Ectodermal cell (in vitro differentiated cells): ENCODE data around the gene UMAD1.

Experiments used
- H3K27ac ChIP-seq: 2 replicates; pipeline ENCODE4 v1.7.0; 2013; ENCODE audit warnings: mild to moderate bottlenecking, low read depth, low read length; ENCODE audit not compliant: insufficient read depth, poor library complexity, severe bottlenecking
- H3K27me3 ChIP-seq: 2 replicates; pipeline ENCODE4 v1.7.0; 2013; ENCODE audit warnings: mild to moderate bottlenecking, low read length; ENCODE audit not compliant: insufficient read depth, control insufficient read depth, poor library complexity, severe bottlenecking
- H3K36me3 ChIP-seq: one replicate; pipeline ENCODE4 v1.7.0; 2013; ENCODE audit warnings: low read length; ENCODE audit not compliant: control insufficient read depth, insufficient read depth
- H3K4me1 ChIP-seq: one replicate; pipeline ENCODE4 v1.7.0; 2013; ENCODE audit warnings: low read length; ENCODE audit not compliant: control insufficient read depth, insufficient read depth
- H3K4me3 ChIP-seq: 2 replicates; pipeline ENCODE4 v1.7.0; 2013; ENCODE audit warnings: low read depth, low read length, control low read depth; ENCODE audit not compliant: insufficient read depth
- H3K9me3 ChIP-seq: 2 replicates; pipeline ENCODE4 v1.7.0; 2013; ENCODE audit warnings: mild to moderate bottlenecking, low read length, moderate library complexity; ENCODE audit not compliant: control insufficient read depth
- WGBS, 2 experiments: methylation state at CpG; one replicate each; pipeline ENCODE4 v1.1.7; 2013; ENCODE audit warnings: missing lambda C conversion rate in 2 of 2; 5-methylcytosine and 5-hydroxymethylcytosine counted together

UMAD1 gene

GRCh38 chr7:7687800-7688199 lies 47.2 kb downstream of the UMAD1 start:
- no peaks in the 10 kb centered on the region for H3K27me3 ChIP-seq
- no peaks in the 10 kb centered on the region for H3K36me3 ChIP-seq
- H3K4me3 ChIP-seq = no peak overlapping the region
- H3K4me1 ChIP-seq = peaks cover 2% of the 10 kb centered on the region
- no peaks in the 10 kb centered on the region for H3K9me3 ChIP-seq
- 89 to 100% methylated on average over 1 of the region's 1 CpG for WGBS, 2 experiments
- H3K27ac ChIP-seq = no peak overlapping the region

DNA sequence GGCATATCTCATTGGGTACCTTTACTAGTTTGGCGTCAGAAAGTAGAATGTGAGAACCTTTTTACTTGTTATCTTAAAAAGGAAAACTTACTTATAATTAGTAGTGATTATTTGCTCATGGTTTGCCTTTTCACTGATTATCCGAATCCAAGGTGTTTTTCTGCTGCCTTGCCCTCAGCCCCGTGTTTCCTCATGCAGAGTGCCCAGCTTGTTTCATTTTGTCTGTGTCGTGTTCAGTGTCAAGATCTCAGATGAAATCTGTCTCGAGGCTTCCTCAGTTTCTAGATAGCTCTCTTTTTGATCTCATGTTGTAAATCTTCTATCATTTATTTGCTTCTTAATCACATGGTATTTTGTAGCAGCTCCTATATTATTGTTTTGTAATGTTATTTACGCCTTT lies 47.8 kb downstream of the UMAD1 start:
- Histone ChIP-seq H3K4me1 (peaks cover 2% of the 10 kb centered on the region), H3K27ac (no peak overlapping the region), H3K9me3 (no peaks in the 10 kb centered on the region), H3K27me3 (no peaks in the 10 kb centered on the region), H3K36me3 (no peaks in the 10 kb centered on the region), H3K4me3 (no peak overlapping the region)
- 75 to 82% methylated on average over 5 to 6 of the region's 6 CpGs for WGBS, 2 experiments

GRCh38 chr7:7688956-7689355 lies 48.4 kb downstream of the UMAD1 start:
- H3K4me1 ChIP-seq = peaks cover 2% of the 10 kb centered on the region
- no peaks in the 10 kb centered on the region for H3K9me3 ChIP-seq
- H3K4me3 ChIP-seq = no peak overlapping the region
- no peaks in the 10 kb centered on the region for H3K27me3 ChIP-seq
- no peaks in the 10 kb centered on the region for H3K36me3 ChIP-seq
- H3K27ac ChIP-seq = no peak overlapping the region
- WGBS, 2 experiments = 87 to 90% methylated on average over 4 of the region's 4 CpGs

DNA sequence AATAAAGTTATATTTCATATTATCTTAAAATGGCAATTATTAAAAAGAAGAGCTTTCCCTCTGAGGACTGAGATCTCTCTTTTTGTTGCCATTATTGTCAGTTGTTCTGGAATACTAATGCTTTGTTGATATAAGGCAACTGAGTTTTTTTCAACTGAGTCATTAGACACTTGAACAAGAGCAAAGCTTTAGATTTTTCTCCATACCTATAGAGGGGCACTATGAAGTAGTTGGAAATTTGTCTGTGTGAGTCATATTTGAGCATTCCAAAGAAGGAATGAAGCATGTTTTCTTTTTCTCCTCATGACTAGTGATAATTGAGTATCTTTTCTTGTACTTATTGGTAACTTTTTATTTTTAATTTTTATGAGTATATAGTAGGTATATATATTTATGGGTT lies 53.3 kb downstream of the UMAD1 start:
- Histone ChIP-seq H3K36me3 (no peaks in the 10 kb centered on the region), H3K27ac (no peak overlapping the region), H3K27me3 (no peaks in the 10 kb centered on the region), H3K4me1 (peaks cover 2% of the 10 kb centered on the region), H3K9me3 (no peaks in the 10 kb centered on the region), H3K4me3 (no peak overlapping the region)

GRCh38 chr7:7694542-7694941 lies 54.0 kb downstream of the UMAD1 start:
- Histone ChIP-seq H3K27ac (no peak overlapping the region), H3K36me3 (no peaks in the 10 kb centered on the region), H3K27me3 (no peaks in the 10 kb centered on the region), H3K4me3 (no peak overlapping the region), H3K4me1 (no peaks in the 10 kb centered on the region), H3K9me3 (no peaks in the 10 kb centered on the region)
- 97 to 100% methylated on average over 3 of the region's 3 CpGs for WGBS, 2 experiments

GRCh38 chr7:7695111-7695817 lies 54.7 kb downstream of the UMAD1 start:
- H3K27me3 ChIP-seq = no peaks in the 10 kb centered on the region
- H3K27ac ChIP-seq = no peak overlapping the region
- no peaks in the 10 kb centered on the region for H3K4me1 ChIP-seq
- 94 to 95% methylated on average over 5 of the region's 5 CpGs for WGBS, 2 experiments
- H3K36me3 ChIP-seq = no peaks in the 10 kb centered on the region
- H3K9me3 ChIP-seq = no peaks in the 10 kb centered on the region
- no peak overlapping the region for H3K4me3 ChIP-seq

- H3K27ac ChIP-seq = no peak overlapping the region
- H3K4me3 ChIP-seq = no peak overlapping the region
- H3K36me3 ChIP-seq = no peaks in the 10 kb centered on the region
- H3K27me3 ChIP-seq = no peaks in the 10 kb centered on the region
- no peaks in the 10 kb centered on the region for H3K9me3 ChIP-seq
- no peaks in the 10 kb centered on the region for H3K4me1 ChIP-seq
- WGBS, 2 experiments = 93% methylated on average over 2 to 3 of the region's 3 CpGs
These were observed 56.0 kb downstream of the UMAD1 start for GRCh38 chr7:7696458-7697119.

- Histone ChIP-seq H3K27me3 (no peaks in the 10 kb centered on the region), H3K9me3 (no peaks in the 10 kb centered on the region), H3K27ac (no peak overlapping the region), H3K36me3 (no peaks in the 10 kb centered on the region), H3K4me3 (no peak overlapping the region), H3K4me1 (no peaks in the 10 kb centered on the region)
- WGBS, 2 experiments = 86 to 100% methylated on average over 2 of the region's 2 CpGs
These were observed 58.4 kb downstream of the UMAD1 start for GRCh38 chr7:7698930-7699329.

- H3K27me3 ChIP-seq = no peaks in the 10 kb centered on the region
- no peak overlapping the region for H3K4me3 ChIP-seq
- no peaks in the 10 kb centered on the region for H3K4me1 ChIP-seq
- H3K27ac ChIP-seq = no peak overlapping the region
- no peaks in the 10 kb centered on the region for H3K9me3 ChIP-seq
- no peaks in the 10 kb centered on the region for H3K36me3 ChIP-seq
These were observed 58.8 kb downstream of the UMAD1 start for GRCh38 chr7:7699380-7699779.

- H3K27ac ChIP-seq = no peak overlapping the region
- H3K4me3 ChIP-seq = no peak overlapping the region
- no peaks in the 10 kb centered on the region for H3K4me1 ChIP-seq
- H3K36me3 ChIP-seq = no peaks in the 10 kb centered on the region
- H3K9me3 ChIP-seq = no peaks in the 10 kb centered on the region
- no peaks in the 10 kb centered on the region for H3K27me3 ChIP-seq
These were observed 59.4 kb downstream of the UMAD1 start for GRCh38 chr7:7699970-7700369.
